Measurements from ENCODE around the gene ERGIC1. TPM values are rescaled to one million over a fixed set of nuclear protein-coding genes. Genes with fewer than 3 reads are reported as not detected.

ERGIC1 gene
- total RNA-seq, 1 donor from 2014 or later, result 131 TPM

DNA sequence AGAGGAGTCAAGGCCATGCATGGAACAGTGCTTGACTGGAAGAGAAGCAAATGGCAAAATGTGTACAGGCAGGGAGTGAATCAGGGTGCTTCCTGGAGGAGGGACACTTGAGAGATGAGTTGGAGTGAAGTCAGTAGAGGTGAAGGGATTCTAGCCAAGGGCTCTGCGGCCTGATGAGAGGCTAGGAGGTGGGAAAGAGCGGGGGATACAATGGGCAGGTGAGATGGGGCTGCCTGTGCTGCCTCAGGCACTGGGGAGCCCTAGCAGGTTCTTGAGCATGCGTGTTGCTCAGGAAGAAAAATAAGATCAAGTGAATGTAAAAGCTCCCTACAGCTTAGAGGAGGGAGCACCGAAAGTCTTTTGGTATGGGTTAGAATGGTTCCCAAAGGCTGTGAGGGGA, 22.3 kb downstream of the ERGIC1 start:
- Histone ChIP-seq H3K36me3 (ENCODE audit: insufficient read depth, low read length) (no peaks in the 10 kb centered on the region), H4K20me1 (ENCODE audit: insufficient read depth, low read length) (peaks cover 29% of the 10 kb centered on the region), H3K4me1 (ENCODE audit: insufficient read depth, low read length) (peaks cover 51% of the 10 kb centered on the region), H3K9me3 (ENCODE audit: insufficient read depth, low read depth, low read length) (no peaks in the 10 kb centered on the region), H3K79me2 (ENCODE audit: insufficient read depth, low read length) (peaks cover 100% of the 10 kb centered on the region), H3K27me3 (ENCODE audit: insufficient read depth, low read length) (no peaks in the 10 kb centered on the region), H3K27ac (ENCODE audit: low read depth, low read length) (peak overlapping the region; percentile 24), H2AFZ (ENCODE audit: low read depth, low read length) (no peak overlapping the region), H3K4me2 (ENCODE audit: low read length) (no peak overlapping the region), H3K4me3 (ENCODE audit: insufficient read depth, low read depth, low read length) (no peak overlapping the region), H3K9ac (ENCODE audit: low read length) (peak overlapping the region; percentile 41)
- H3K9me3 Mint-ChIP-seq (ENCODE audit: unreplicated experiment), result peaks cover 2% of the 10 kb centered on the region
- DNase-seq (ENCODE audit: low read depth), result no peak
- TF ChIP-seq, protein P1, sequence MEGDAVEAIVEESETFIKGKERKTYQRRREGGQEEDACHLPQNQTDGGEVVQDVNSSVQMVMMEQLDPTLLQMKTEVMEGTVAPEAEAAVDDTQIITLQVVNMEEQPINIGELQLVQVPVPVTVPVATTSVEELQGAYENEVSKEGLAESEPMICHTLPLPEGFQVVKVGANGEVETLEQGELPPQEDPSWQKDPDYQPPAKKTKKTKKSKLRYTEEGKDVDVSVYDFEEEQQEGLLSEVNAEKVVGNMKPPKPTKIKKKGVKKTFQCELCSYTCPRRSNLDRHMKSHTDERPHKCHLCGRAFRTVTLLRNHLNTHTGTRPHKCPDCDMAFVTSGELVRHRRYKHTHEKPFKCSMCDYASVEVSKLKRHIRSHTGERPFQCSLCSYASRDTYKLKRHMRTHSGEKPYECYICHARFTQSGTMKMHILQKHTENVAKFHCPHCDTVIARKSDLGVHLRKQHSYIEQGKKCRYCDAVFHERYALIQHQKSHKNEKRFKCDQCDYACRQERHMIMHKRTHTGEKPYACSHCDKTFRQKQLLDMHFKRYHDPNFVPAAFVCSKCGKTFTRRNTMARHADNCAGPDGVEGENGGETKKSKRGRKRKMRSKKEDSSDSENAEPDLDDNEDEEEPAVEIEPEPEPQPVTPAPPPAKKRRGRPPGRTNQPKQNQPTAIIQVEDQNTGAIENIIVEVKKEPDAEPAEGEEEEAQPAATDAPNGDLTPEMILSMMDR (IDR thresholded peaks at IDR 0.05; ENCODE audit: insufficient read depth, low read depth, low read length), result no peak
- TF ChIP-seq EZH2 (IDR thresholded peaks at IDR 0.05; ENCODE audit: insufficient read depth, low read length), result no peak
- H3K27ac Mint-ChIP-seq (ENCODE audit: unreplicated experiment), result peak overlapping the region; percentile 12
- no peaks in the 10 kb centered on the region for H3K27me3 Mint-ChIP-seq (ENCODE audit: low read depth, unreplicated experiment)
- no peak for FAIRE-seq
- peaks cover 13% of the 10 kb centered on the region for H3K36me3 Mint-ChIP-seq (ENCODE audit: low read depth, unreplicated experiment)
- peaks cover 30% of the 10 kb centered on the region for H3K4me1 Mint-ChIP-seq (ENCODE audit: low read depth, unreplicated experiment)
- H3K4me3 Mint-ChIP-seq (ENCODE audit: unreplicated experiment), result no peak overlapping the region

DNA sequence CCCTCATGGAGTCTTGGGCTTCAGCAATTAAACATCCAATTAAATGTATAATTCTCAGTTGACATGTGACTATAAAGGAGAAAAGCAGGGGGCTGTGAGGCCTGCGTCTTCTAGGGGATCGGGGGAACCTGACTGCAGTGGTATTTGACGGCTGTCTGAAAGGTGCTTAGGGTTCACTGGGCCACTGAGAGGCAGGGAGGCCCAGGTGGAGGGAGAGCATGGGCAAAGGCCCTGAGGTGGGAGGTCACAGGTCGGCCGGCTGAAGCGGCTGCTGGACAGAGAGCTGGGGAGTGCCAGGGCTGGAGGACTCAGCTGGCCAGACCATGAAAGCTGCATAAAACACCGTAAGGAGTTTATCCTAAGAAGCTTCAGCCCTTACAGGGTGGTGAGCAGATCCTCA, 23.9 kb downstream of the ERGIC1 start:
- Mint-ChIP-seq H3K27ac (ENCODE audit: unreplicated experiment) (no peak overlapping the region), H3K4me1 (ENCODE audit: low read depth, unreplicated experiment) (peaks cover 36% of the 10 kb centered on the region), H3K9me3 (ENCODE audit: unreplicated experiment) (peaks cover 2% of the 10 kb centered on the region), H3K27me3 (ENCODE audit: low read depth, unreplicated experiment) (no peaks in the 10 kb centered on the region), H3K36me3 (ENCODE audit: low read depth, unreplicated experiment) (peaks cover 13% of the 10 kb centered on the region), H3K4me3 (ENCODE audit: unreplicated experiment) (no peak overlapping the region)
- H3K36me3 ChIP-seq (ENCODE audit: insufficient read depth, low read length), result no peaks in the 10 kb centered on the region
- no peak overlapping the region for H3K4me2 ChIP-seq (ENCODE audit: low read length)
- H3K27ac ChIP-seq (ENCODE audit: low read depth, low read length), result peak overlapping the region; percentile 85
- TF ChIP-seq, protein P1 (IDR thresholded peaks at IDR 0.05; ENCODE audit: insufficient read depth, low read depth, low read length), result no peak
- TF ChIP-seq EZH2 (IDR thresholded peaks at IDR 0.05; ENCODE audit: insufficient read depth, low read length), result no peak
- peaks cover 51% of the 10 kb centered on the region for H3K4me1 ChIP-seq (ENCODE audit: insufficient read depth, low read length)
- H3K27me3 ChIP-seq (ENCODE audit: insufficient read depth, low read length), result no peaks in the 10 kb centered on the region
- FAIRE-seq (no peak), DNase-seq (ENCODE audit: low read depth) (no peak)
- H3K79me2 ChIP-seq (ENCODE audit: insufficient read depth, low read length), result peaks cover 97% of the 10 kb centered on the region
- H3K9ac ChIP-seq (ENCODE audit: low read length), result peak overlapping the region; percentile 69
- peaks cover 13% of the 10 kb centered on the region for H4K20me1 ChIP-seq (ENCODE audit: insufficient read depth, low read length)
- H3K9me3 ChIP-seq (ENCODE audit: insufficient read depth, low read depth, low read length), result no peaks in the 10 kb centered on the region
- no peak overlapping the region for H3K4me3 ChIP-seq (ENCODE audit: insufficient read depth, low read depth, low read length)
- no peak overlapping the region for H2AFZ ChIP-seq (ENCODE audit: low read depth, low read length)

DNA sequence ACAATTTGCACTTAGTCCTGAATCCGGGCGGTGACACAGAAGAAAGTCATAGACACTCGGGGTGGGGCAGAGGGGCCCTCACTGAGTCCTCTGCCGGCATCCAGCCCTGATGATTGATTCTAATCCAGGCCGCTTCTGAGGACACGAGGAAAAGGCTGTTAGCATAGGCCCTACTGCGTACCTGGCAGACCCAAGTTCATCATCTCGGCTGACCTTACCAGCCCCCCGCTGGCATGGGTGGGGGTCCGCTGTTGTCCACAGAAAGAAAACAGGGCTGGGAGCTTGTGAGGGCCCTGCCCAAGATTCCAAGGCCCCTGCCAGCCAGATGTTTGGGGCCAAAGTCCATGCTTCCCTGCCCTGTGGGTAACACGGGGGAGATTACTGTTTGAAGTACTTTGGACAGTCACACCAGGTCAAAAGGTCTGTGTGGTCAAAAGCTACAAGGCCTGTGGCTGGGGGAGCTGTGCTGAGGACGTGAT, 24.5 kb downstream of the ERGIC1 start:
- Mint-ChIP-seq H3K27ac (ENCODE audit: unreplicated experiment) (peak overlapping the region; percentile 66), H3K4me1 (ENCODE audit: low read depth, unreplicated experiment) (peaks cover 39% of the 10 kb centered on the region), H3K27me3 (ENCODE audit: low read depth, unreplicated experiment) (no peaks in the 10 kb centered on the region), H3K9me3 (ENCODE audit: unreplicated experiment) (peaks cover 2% of the 10 kb centered on the region), H3K36me3 (ENCODE audit: low read depth, unreplicated experiment) (peaks cover 13% of the 10 kb centered on the region), H3K4me3 (ENCODE audit: unreplicated experiment) (no peak overlapping the region)
- TF ChIP-seq, protein P1 (IDR thresholded peaks at IDR 0.05; ENCODE audit: insufficient read depth, low read depth, low read length), result no peak
- TF ChIP-seq EZH2 (IDR thresholded peaks at IDR 0.05; ENCODE audit: insufficient read depth, low read length), result no peak
- Histone ChIP-seq H2AFZ (ENCODE audit: low read depth, low read length) (no peak overlapping the region), H3K79me2 (ENCODE audit: insufficient read depth, low read length) (peaks cover 97% of the 10 kb centered on the region), H3K27ac (ENCODE audit: low read depth, low read length) (peak overlapping the region; percentile 85), H3K9ac (ENCODE audit: low read length) (peak overlapping the region; percentile 69), H3K27me3 (ENCODE audit: insufficient read depth, low read length) (no peaks in the 10 kb centered on the region), H3K4me3 (ENCODE audit: insufficient read depth, low read depth, low read length) (no peak overlapping the region), H3K36me3 (ENCODE audit: insufficient read depth, low read length) (no peaks in the 10 kb centered on the region), H3K4me2 (ENCODE audit: low read length) (peak overlapping the region; percentile 29), H3K9me3 (ENCODE audit: insufficient read depth, low read depth, low read length) (no peaks in the 10 kb centered on the region), H4K20me1 (ENCODE audit: insufficient read depth, low read length) (peaks cover 8% of the 10 kb centered on the region), H3K4me1 (ENCODE audit: insufficient read depth, low read length) (peaks cover 48% of the 10 kb centered on the region)
- FAIRE-seq, result no peak
- DNase-seq (ENCODE audit: low read depth), result no peak

Data from astrocyte (in vitro differentiated cells and primary cell).